HG02885 (cell line): ENCODE results near the gene KRT75.

ENCODE experiments used
- ATAC-seq: cut with Tn5 transposase; IDR thresholded peaks from one replicate; pipeline ENCODE4 v1.9.1; 2021; ENCODE audit warnings: mild to moderate bottlenecking; ENCODE audit not compliant: unreplicated experiment, poor library complexity

Gene KRT75

DNA sequence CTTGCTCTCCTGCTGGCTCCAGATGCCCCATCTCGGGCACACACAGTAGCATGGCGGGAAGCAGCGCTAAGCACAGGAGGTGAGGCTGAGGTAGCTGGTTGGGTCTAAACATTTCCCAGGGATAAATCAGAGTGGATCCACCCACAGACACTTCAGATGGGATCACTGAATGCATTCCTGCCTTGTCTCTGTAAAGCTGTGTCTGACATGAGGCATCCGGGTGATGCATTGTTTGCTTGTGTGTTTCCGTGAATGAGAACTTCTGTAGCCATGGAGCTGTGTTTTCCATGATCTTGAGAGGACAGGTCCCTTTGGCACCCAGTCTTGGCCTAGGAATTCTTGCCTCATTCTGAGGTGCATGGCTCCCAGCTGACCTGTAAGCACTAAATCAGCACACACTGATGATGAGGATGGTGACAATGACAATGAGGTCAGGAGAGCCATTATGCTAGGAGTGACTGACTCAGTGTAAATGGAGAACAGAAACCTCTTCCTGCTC, 6.7 kb upstream of the KRT75 start:
- no peak for ATAC-seq

DNA sequence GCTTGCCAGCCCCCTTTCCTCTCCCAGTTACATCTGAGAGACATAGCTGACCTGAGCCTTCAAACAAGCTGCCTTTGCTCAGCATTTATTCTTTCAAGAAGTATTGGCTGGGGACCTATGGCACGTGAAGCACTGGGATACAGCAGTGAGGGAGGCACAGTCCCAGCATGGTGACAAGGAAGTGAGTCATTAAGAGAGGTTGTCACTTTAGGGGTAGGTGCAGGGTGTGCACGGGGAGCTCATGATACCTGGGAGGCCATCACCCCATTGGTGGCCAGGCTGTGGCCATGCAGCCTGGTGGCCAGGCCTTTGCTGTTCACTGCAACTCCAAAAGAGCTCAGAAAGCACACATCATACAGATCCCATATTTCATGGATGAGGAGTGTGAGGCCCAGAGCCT, 5.7 kb upstream of the KRT75 start:
- ATAC-seq = no peak

GRCh38 chr12:52439420-52439819, 5.2 kb upstream of the KRT75 start:
- no peak for ATAC-seq

GRCh38 chr12:52438305-52439301, 4.4 kb upstream of the KRT75 start:
- ATAC-seq = no peak

DNA sequence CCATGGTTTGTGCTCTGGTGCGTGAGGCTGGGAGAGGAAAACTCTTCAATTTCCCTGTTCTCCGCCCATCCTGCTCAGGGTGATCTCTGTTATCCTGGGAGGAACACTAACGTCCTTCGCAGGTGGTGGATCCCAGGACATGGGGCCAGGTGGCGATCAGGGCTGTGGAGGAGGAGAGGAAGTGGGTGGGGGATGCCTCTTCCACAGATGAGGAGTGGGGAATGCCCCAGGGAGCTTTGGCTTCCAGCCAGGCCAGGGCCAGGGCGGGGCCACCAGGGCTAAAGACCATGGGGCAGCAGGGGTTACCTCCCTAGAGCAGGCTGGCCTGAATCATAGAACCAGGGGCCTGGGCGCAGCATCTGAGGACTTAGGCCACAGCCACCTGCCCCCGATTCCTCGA, 3.3 kb upstream of the KRT75 start:
- ATAC-seq = no peak

DNA sequence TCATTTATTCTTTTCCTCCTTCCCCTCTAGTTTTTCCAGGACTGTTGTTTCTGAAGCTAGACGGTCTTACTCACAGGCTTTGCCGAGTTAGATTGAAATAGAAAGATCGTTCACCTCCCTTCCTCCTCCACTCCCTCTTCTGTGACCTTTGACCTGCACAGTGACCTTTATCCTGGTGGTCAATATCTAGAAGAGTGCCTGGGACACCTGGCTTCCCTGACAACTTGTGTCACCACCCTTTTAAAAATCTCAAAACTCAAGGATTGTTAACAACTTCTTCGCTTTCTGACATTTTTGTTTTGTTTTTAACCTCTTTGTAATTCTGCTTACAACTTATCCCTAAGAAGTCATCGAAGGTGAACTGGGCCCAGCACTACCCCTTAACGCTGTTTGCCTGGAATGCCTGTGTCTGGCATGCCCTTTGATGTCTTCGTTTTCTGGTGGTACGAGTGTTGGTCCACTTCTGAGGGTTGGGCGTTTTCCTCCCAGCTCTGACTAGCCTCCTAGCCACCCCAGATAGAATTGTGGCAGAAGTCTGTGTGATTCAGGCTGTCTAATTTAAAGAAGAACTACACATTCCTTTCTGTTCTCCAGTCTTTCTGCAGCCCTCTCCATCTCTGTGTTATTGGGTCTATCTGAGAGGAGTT, 2.8 kb upstream of the KRT75 start:
- no peak for ATAC-seq

- ATAC-seq = no peak
These were observed 2.0 kb upstream of the KRT75 start for GRCh38 chr12:52436000-52436827.

GRCh38 chr12:52435659-52435999, 1.5 kb upstream of the KRT75 start:
- no peak for ATAC-seq

DNA sequence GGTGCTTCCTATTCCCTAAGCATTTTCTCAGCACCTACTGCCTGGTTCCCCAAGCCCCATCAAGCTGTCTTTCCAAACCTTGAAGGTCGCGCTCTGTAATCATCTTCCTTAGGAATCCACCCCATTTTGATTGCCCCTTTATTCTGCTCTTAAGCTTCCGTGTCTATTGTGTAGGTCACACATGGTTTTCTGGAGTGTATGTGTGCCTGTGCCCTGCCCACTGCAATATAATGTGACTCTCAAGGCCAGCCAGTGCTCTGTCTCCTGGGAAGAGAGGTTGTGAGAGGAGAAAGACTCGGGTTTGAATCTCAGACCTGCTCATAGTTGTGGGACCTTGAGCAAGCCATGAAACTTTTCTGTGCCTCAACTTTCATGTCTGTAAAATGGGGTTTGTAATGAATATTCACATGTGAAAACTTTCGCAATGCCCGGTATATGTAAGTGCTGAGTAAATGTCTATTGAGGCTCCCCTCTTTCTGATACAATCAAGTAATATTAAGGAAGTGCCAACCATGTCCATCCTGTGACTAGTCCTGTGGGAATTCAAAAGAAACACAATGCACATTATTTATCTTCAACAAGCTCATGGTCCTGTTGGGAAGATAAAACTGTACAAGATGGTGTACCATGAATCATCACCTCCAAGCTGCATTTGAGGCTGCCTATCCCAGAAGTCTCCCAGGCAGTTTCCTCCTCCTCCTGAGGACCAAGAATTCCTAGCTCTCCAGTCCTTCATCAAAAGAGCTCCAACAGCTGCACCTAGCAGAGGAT, 774 bp upstream of the KRT75 start:
- no peak for ATAC-seq

GRCh38 chr12:52433501-52434080, 580 bp downstream of the KRT75 start:
- no peak for ATAC-seq

GRCh38 chr12:52432559-52433207, 1.5 kb downstream of the KRT75 start:
- no peak for ATAC-seq

DNA sequence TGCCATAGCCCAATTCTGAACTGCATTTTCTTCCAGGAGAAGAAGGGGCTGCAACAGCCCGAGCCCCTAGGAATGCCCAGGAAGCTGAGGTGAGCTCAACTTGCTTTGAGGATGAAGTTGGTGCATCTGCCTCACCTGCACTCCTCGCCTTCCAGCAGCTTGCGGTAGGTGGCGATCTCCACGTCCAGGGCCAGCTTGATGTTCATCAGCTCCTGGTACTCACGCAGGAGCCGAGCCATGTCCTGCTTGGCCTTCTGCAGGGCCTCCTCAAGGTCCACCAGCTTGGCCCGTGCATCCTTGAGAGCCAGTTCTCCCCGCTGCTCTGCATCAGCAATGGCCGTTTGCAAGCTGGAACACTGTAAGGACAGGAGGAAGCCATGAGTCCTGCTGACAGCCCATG, 6.0 kb downstream of the KRT75 start:
- ATAC-seq = no peak

DNA sequence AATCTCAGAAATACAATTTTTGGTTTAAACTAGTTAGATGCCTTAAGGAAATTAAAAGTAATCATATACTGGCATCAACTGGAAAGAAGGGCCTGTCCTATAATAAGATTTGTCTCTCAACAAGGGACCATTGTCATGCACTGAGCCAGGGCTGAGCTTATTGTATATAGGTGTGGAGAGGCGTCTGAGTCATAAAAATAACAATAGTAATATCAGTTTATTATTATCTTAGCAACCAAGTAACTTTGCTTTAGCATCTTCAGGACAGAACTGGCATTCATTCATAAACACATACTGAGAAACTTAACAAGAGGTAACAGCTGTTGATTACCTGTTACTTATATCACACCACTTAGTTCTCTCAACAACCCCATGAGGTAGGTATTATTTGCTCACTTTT, 7.1 kb downstream of the KRT75 start:
- no peak for ATAC-seq

DNA sequence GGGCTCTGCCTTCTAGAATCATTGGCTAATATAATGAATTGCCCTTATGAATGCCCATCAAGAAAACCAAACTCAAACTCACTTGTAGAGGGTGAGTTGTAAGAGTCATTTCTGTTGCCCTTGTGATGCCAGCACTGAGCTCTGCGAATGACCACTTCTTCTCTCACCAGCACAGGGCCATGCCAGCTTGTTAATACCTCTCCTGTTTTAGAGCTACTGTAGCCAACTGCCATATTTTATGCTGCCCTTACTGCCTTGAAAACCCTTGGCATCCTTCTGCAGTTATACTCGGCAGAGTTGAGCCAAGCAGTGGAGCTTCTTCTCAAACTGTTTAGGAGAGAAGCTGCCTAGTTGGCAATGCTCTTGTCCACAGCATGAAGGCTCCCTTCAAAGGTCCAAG, 8.1 kb downstream of the KRT75 start:
- no peak for ATAC-seq

- no peak for ATAC-seq
These were observed 8.7 kb downstream of the KRT75 start for GRCh38 chr12:52425466-52425865.

DNA sequence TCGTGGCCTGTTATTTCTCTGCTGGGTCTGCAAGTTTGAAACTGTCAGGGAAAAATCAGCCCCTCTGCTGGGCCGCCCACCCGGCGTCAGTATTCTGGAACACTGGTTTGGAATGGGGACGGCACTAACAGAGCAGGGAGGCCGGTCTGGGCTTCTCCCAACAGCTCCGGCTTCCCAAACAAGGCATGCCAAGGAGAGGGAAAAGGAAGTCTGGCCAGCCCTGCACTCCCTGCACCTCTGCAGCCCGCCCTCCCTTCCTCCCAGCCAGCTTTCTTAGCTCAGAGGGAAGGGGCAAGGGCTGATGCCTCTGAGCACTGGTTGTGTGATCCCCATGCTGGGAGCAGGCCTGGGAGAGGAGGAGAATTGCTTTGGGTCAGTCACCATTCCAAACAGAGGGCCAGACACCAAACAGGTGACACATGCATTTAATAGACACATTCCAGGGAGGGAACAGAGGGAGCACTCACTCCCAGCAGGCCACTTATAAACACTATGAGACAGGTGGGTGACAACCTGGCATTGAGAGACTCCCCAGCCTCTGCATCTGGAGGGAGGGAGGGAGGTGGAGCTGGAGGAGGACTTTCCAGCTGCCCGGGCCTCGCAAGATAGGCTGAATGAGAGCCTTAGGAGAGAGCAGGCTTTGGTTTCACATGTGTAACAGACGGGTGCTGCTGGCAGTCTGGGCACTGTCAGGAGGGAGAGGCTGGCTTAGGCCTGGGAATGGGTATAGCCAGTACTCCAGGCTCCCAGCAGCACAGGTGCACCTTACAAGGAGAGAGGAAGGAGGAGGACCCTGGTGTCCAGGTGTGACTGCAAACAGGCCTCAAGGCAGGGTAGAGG, 10.3 kb downstream of the KRT75 start:
- ATAC-seq = no peak

- ATAC-seq = no peak
These were observed 11.1 kb downstream of the KRT75 start for GRCh38 chr12:52423035-52423434.

- ATAC-seq = no peak
These were observed 14.5 kb downstream of the KRT75 start for GRCh38 chr12:52419656-52420055.
